HEK293T (cell line): Measurements from ENCODE around the gene SPI1.

Experiments used
- CTCF ChIA-PET: fragments of 350-600 bp; formaldehyde crosslinking; extraction: SDS; loops from one replicate; lab custom pipeline; 2021; ENCODE audit warnings: antibody characterized with exemption, inconsistent platforms; lab: Yijun Ruan, JAX
- POLR2A ChIA-PET: fragments of 350-600 bp; formaldehyde crosslinking; extraction: SDS; loops from one replicate; lab custom pipeline; 2020; ENCODE audit warnings: antibody characterized with exemption, inconsistent platforms; lab: Yijun Ruan, JAX
- DNase-seq: peaks from one replicate; pipeline ENCODE4 v3.0.0; 2012; ENCODE audit warnings: mixed read lengths; ENCODE audit errors: extremely low spot score
- ARNT ChIP-seq: fragments of 450-650 bp; IDR thresholded peaks from 2 replicates; pipeline ENCODE4 v1.6.1; 2017; ENCODE audit warnings: mild to moderate bottlenecking
- BHLHE40 ChIP-seq: fragments of 450-650 bp; IDR thresholded peaks from 2 replicates; pipeline ENCODE4 v1.6.1; 2016; ENCODE audit warnings: mild to moderate bottlenecking, moderate library complexity, borderline replicate concordance
- CTBP1 ChIP-seq: fragments of 450-650 bp; IDR thresholded peaks from 2 replicates; pipeline ENCODE4 v1.6.1; 2016; ENCODE audit warnings: borderline replicate concordance
- ELF4 ChIP-seq: fragments of 450-650 bp; IDR thresholded peaks from 2 replicates; pipeline ENCODE4 v1.6.1; 2017; ENCODE audit warnings: antibody characterized with exemption
- FOXA1 ChIP-seq: fragments of 450-650 bp; IDR thresholded peaks from 2 replicates; pipeline ENCODE4 v1.6.1; 2016; ENCODE audit warnings: mild to moderate bottlenecking
- FOXK2 ChIP-seq: fragments of 450-650 bp; IDR thresholded peaks from 2 replicates; pipeline ENCODE4 v1.6.1; 2016; ENCODE audit warnings: mild to moderate bottlenecking
- FOXM1 ChIP-seq: fragments of 450-650 bp; IDR thresholded peaks from 2 replicates; pipeline ENCODE4 v1.6.1; 2017; ENCODE audit warnings: mild to moderate bottlenecking, borderline replicate concordance
- HDGF ChIP-seq: fragments of 450-650 bp; IDR thresholded peaks from 2 replicates; pipeline ENCODE4 v1.6.1; 2017; ENCODE audit warnings: antibody characterized with exemption, borderline replicate concordance
- L3MBTL2 ChIP-seq: fragments of 450-650 bp; conservative IDR thresholded peaks from 2 replicates; pipeline ENCODE4 v1.6.1; 2016; ENCODE audit warnings: mild to moderate bottlenecking
- LEF1 ChIP-seq: fragments of 450-650 bp; IDR thresholded peaks from 2 replicates; pipeline ENCODE4 v1.6.1; 2017; ENCODE audit warnings: mild to moderate bottlenecking, borderline replicate concordance
- NFRKB ChIP-seq: fragments of 450-650 bp; IDR thresholded peaks from 2 replicates; pipeline ENCODE4 v1.6.1; 2016; ENCODE audit warnings: mild to moderate bottlenecking, moderate library complexity
- PKNOX1 ChIP-seq: fragments of 450-650 bp; IDR thresholded peaks from 2 replicates; pipeline ENCODE4 v1.6.1; 2016
- SP1 ChIP-seq: fragments of 450-650 bp; IDR thresholded peaks from 2 replicates; pipeline ENCODE4 v1.6.1; 2017
- SUZ12 ChIP-seq: fragments of 450-650 bp; IDR thresholded peaks from 2 replicates; pipeline ENCODE4 v1.6.1; 2016; ENCODE audit warnings: mild to moderate bottlenecking
- TARDBP ChIP-seq: fragments of 450-650 bp; IDR thresholded peaks from 2 replicates; pipeline ENCODE4 v1.6.1; 2016
- ZNF384 ChIP-seq: fragments of 450-650 bp; IDR thresholded peaks from 2 replicates; pipeline ENCODE4 v1.6.1; 2016

SPI1 gene

DNA sequence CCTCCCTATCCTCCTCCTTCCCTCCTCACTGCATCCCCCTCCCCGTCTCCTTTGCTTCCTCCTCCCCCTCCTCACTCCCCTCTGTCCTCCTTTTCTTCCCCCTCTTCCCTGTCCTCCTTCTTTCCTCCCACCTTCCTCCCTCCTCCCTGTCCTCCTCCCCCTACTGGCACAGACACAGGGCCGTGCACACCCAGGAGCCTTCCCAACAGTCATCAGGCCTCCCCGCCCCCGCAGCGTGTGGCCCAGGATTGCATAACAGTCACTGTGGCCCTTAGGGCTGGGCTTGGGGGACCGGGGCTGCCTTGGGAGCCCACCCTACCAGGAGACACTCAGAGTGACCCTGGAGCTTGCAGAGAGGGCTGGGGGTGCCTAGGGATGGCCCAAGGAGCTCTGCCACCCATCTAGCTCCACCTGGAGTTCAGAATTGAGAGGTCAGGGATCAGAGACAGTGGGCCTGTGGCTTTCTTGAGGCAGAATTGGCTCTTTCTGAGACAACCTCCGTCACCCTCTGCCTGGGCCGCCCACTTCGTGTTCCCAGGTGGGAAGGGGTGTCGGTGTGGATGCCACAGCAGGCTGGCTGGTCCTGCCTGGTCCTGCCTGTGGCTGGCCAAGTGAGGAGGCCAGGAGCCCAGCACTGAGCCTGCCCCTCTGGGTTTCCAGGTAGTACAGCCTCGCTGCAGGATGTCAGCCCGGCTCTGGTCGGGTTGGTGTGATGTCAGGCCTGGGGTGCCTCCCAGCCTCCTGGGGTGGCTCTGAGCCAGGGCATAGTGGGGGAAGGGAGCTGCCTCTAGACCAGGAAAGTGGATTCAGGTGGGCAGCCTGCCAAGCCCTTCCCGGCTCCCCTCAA is 1.6 kb downstream of the SPI1 start:
- DNase-seq = no peak
- ChIA-PET CTCF (interaction anchor here (0.6 to 1.1 kb wide), 2 partner anchors 36 to 99 kb away, joined by 3 to 4 read pairs; no protein-coding TSS in a partner anchor), POLR2A (no interaction called here)
- no peak for TF ChIP-seq SP1
- no peak for TF ChIP-seq ZNF384
- no peak for TF ChIP-seq FOXK2
- no peak for TF ChIP-seq CTBP1
- no peak for TF ChIP-seq TARDBP
- TF ChIP-seq NFRKB = no peak
- TF ChIP-seq L3MBTL2 = no peak

- ChIA-PET POLR2A (no interaction called here), CTCF (interaction anchor here (0.6 kb wide), 2 partner anchors 21 to 100 kb away, joined by 3 to 4 read pairs; no protein-coding TSS in a partner anchor)
- DNase-seq = no peak
- TF ChIP-seq SUZ12 = no peak
- TF ChIP-seq TARDBP = no peak
- no peak for TF ChIP-seq CTBP1
- TF ChIP-seq LEF1 = no peak
- TF ChIP-seq FOXM1 = no peak
- TF ChIP-seq SP1 = no peak
- no peak for TF ChIP-seq ELF4
- TF ChIP-seq ZNF384 = no peak
- TF ChIP-seq FOXK2 = no peak
- no peak for TF ChIP-seq L3MBTL2
- TF ChIP-seq NFRKB = no peak
- TF ChIP-seq ARNT = no peak
- no peak; the same call in 1 of the 2 replicates for TF ChIP-seq PKNOX1
- TF ChIP-seq FOXA1 = no peak
Observed at GRCh38 chr11:47376107-47376524, 2.2 kb downstream of the SPI1 start.

DNA sequence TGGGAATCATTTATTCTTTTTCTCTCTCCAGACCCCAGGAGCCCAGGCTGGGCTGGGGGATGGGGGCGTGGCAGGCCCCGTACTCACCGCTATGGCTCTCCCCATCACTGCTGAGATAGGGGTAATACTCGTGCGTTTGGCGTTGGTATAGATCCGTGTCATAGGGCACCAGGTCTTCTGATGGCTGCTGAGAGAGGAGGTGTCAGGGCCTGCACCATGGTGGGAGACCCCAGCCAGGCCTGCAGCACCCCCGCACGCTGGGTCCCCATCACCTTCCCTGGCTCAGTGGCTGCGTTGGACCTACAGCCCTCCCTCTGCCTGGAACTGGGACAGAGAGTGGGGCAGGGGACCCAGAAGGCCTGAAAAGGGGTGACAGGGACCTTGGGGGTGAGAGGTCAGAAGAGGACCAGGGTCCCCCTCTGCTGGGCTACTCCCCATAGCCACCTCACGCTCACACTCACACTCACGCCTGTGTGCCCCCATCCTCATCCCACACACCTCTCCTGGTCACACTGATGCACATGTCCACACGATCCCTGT is 2.7 kb downstream of the SPI1 start:
- TF ChIP-seq TARDBP (no peak), FOXK2 (no peak)
- POLR2A ChIA-PET = no interaction called here
- DNase-seq = no peak
- CTCF ChIA-PET = interaction anchor here (0.6 to 1.7 kb wide), 2 partner anchors 21 to 24 kb away, joined by 3 to 8 read pairs; no protein-coding TSS in a partner anchor

GRCh38 chr11:47375020-47375419 is 3.3 kb downstream of the SPI1 start:
- CTCF ChIA-PET = interaction anchor here (0.8 to 1.7 kb wide), 7 partner anchors 13 to 478 kb away, joined by 3 to 13 read pairs (median 4); no protein-coding TSS in a partner anchor
- POLR2A ChIA-PET = interaction anchor here (0.9 to 1.5 kb wide), 3 partner anchors 20 to 33 kb away, joined by 3 to 15 read pairs (median 3); partner anchors contain the start of gene SLC39A13
- no peak for DNase-seq
- no peak for TF ChIP-seq CTBP1
- no peak for TF ChIP-seq TARDBP
- no peak for TF ChIP-seq ARNT
- TF ChIP-seq BHLHE40 = no peak

DNA sequence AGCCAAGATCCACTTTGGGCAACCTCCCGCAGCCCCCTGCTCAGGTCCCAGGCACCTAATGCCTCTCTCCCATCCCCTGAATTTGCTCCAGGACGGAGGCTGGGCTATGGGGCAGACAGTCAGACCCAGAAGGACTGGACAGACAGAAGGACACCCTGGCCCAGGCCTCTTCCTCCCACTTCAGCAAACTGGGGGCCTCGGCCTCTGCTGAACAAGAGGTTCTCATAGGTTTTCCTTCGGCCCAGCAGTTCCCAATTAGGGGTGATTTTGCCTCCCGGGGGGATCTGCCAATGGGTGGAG is 3.7 kb downstream of the SPI1 start:
- CTCF ChIA-PET = interaction anchor here (0.6 to 1.8 kb wide), 19 partner anchors 9 to 478 kb away, joined by 3 to 13 read pairs (median 4); partner anchors contain the start of gene PSMC3
- TF ChIP-seq ELF4 = no peak
- TF ChIP-seq L3MBTL2 = no peak
- TF ChIP-seq LEF1 = no peak
- no peak for TF ChIP-seq FOXA1
- TF ChIP-seq BHLHE40 = no peak
- TF ChIP-seq CTBP1 = no peak
- no peak for TF ChIP-seq TARDBP
- no peak for TF ChIP-seq SP1
- no peak for TF ChIP-seq SUZ12
- no peak for TF ChIP-seq HDGF
- no peak for TF ChIP-seq PKNOX1
- no peak for TF ChIP-seq FOXM1
- POLR2A ChIA-PET = interaction anchor here (0.7 to 1.5 kb wide), 4 partner anchors 20 to 52 kb away, joined by 3 to 15 read pairs (median 3); partner anchors contain the start of genes PSMC3 and SLC39A13
- DNase-seq = no peak

GRCh38 chr11:47373876-47374719 is 4.2 kb downstream of the SPI1 start:
- peak; percentile 92 for DNase-seq
- ChIA-PET POLR2A (interaction anchor here (0.7 to 1.5 kb wide), 4 partner anchors 19 to 53 kb away, joined by 3 to 15 read pairs (median 3); partner anchors contain the start of genes PSMC3 and SLC39A13), CTCF (interaction anchor here (0.6 to 1.8 kb wide), 19 partner anchors 9 to 479 kb away, joined by 3 to 13 read pairs (median 4); partner anchors contain the start of gene PSMC3)
- TF ChIP-seq LEF1 (no peak), TARDBP (no peak), SP1 (no peak), NFRKB (no peak), PKNOX1 (no peak), FOXA1 (no peak), L3MBTL2 (no peak), ARNT (no peak), BHLHE40 (no peak), CTBP1 (no peak), ZNF384 (no peak), FOXM1 (no peak), SUZ12 (no peak), FOXK2 (no peak), ELF4 (no peak), HDGF (no peak)
